ENCODE data around the gene ASF1A.

DNA sequence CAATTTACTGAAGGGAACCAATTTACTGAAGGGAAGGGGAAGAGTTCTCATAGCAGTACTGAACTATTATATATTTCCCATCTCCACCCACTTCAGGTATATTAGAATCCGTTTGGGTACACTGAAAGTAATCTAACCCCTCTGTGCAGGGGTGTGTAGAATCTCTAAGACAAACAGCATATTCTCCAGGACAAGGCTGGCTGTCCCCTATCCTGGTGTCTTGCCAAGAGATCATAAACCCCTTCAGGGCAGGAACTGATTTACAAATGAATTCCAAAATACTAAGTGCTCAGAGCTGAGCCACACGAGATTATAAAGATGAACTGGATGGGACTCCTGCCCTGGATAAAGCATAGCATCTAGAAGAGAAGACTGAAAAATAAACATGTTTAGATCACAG is 9.2 kb downstream of the ASF1A start:
- TF ChIP-seq, protein P1, sequence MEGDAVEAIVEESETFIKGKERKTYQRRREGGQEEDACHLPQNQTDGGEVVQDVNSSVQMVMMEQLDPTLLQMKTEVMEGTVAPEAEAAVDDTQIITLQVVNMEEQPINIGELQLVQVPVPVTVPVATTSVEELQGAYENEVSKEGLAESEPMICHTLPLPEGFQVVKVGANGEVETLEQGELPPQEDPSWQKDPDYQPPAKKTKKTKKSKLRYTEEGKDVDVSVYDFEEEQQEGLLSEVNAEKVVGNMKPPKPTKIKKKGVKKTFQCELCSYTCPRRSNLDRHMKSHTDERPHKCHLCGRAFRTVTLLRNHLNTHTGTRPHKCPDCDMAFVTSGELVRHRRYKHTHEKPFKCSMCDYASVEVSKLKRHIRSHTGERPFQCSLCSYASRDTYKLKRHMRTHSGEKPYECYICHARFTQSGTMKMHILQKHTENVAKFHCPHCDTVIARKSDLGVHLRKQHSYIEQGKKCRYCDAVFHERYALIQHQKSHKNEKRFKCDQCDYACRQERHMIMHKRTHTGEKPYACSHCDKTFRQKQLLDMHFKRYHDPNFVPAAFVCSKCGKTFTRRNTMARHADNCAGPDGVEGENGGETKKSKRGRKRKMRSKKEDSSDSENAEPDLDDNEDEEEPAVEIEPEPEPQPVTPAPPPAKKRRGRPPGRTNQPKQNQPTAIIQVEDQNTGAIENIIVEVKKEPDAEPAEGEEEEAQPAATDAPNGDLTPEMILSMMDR (IDR thresholded peaks at IDR 0.05), result no peak
- TF ChIP-seq POLR2A (IDR thresholded peaks at IDR 0.05), result no peak
